H1 (cell line): ENCODE data around the gene TBX18. TPM values are rescaled to one million over a fixed set of nuclear protein-coding genes. Genes with fewer than 3 reads are reported as not detected.

ENCODE experiments used
- CTBP2 ChIP-seq: IDR thresholded peaks from 2 replicates; pipeline ENCODE4 v1.7.0; 2011; ENCODE audit warnings: borderline replicate concordance, mild to moderate bottlenecking, moderate library complexity, mixed read lengths, low read length; ENCODE audit not compliant: insufficient read depth, insufficient read length
- GTF2F1 ChIP-seq: IDR thresholded peaks from 2 replicates; pipeline ENCODE4 v1.6.1; 2012; ENCODE audit warnings: low read depth, low read length, improper control_type of control experiment, borderline replicate concordance
- HDAC6 ChIP-seq: IDR thresholded peaks from one replicate; pipeline ENCODE4 v1.7.1; 2012; ENCODE audit warnings: low read depth, mild to moderate bottlenecking, inconsistent platforms, low read length, moderate library complexity
- POLR2AphosphoS5 ChIP-seq: IDR thresholded peaks from 2 replicates; pipeline ENCODE4 v1.6.1; 2011; ENCODE audit warnings: low read depth, low read length
- SAP30 ChIP-seq: fragments of 300-600 bp; sonication (generic); IDR thresholded peaks from 2 replicates; pipeline ENCODE4 v1.7.1; 2012; ENCODE audit warnings: low read length, moderate library complexity, mild to moderate bottlenecking, inconsistent platforms; ENCODE audit not compliant: insufficient read depth, insufficient replicate concordance
- SIX5 ChIP-seq: IDR thresholded peaks from 2 replicates; pipeline ENCODE4 v1.6.1; 2011; ENCODE audit warnings: mild to moderate bottlenecking, low read depth, low read length
- TBP ChIP-seq: IDR thresholded peaks from 2 replicates; pipeline ENCODE4 v1.6.1; 2011; ENCODE audit warnings: low read depth, low read length, improper control_type of control experiment
- TCF12 ChIP-seq: IDR thresholded peaks from 2 replicates; pipeline ENCODE4 v1.6.1; 2011; ENCODE audit warnings: low read depth, mild to moderate bottlenecking, low read length
- YY1 ChIP-seq: IDR thresholded peaks from 2 replicates; pipeline ENCODE4 v1.6.1; 2011; ENCODE audit warnings: low read depth, mild to moderate bottlenecking, low read length
- polyA plus RNA-seq, 7 experiments: library from polyadenylated mRNA; depleted of rRNA in 3 of 7; stranded (reverse) in 5 of 7; unstranded in 2 of 7; fragments of >200 nt in 5 of 7; fragments of 200-250 nt in 2 of 7; gene quantifications; 1 replicate in 5 of 7; 2 replicates in 1 of 7; 4 replicates in 1 of 7; pipeline versions ENCODE4 v1.2.1 to v1.2.3, GENCODE V29; 2011 to 2013; ENCODE audit warnings: missing spikeins in 2 of 7, mixed read lengths in 2 of 7
- total RNA-seq: library from RNA; stranded (reverse); fragmentation: NEBNext Ultra II Directional; extraction: Animal tissue kit (Norgen Biotek cat#: 25700); gene quantifications from 2 replicates; pipeline ENCODE4 v1.2.1, GENCODE V29; 2021
- TF ChIP-seq, protein P1 (sequence below): fragments of 300-600 bp; sonication (generic); IDR thresholded peaks from 2 replicates; pipeline ENCODE4 v1.7.1; 2012; ENCODE audit warnings: low read length, moderate library complexity, mild to moderate bottlenecking, inconsistent platforms; ENCODE audit not compliant: insufficient replicate concordance
- TF ChIP-seq, protein P2 (sequence below): IDR thresholded peaks from 2 replicates; pipeline ENCODE4 v1.6.1; 2011; ENCODE audit warnings: low read length, improper control_type of control experiment

Gene TBX18
- total and polyA plus RNA-seq, 2 of the 8 experiments (the other 6 are each of a cell fraction or from before 2014, with no cell fraction given) = 0.02 TPM; not detected in 1

DNA sequence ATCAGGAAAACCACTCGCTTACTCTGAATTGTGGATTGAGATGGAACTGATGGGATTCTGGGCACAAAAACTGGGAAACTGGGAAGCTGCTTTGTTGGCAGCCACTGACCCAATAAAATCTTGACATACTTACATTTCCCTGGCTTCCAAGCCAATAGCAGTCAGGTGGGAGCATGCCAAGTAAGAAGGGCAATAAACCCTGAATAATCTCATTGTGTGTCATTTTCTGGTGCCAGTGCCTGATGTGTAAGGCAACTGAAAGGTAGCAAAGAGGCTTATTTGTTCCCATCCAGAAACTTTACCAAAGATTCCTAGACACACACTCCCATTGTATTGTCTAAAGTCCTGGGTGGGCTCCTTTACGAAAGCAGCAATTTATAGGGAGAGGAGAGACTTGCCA lies 93.2 kb downstream of the TBX18 start (continued):
- TF ChIP-seq, protein P1, sequence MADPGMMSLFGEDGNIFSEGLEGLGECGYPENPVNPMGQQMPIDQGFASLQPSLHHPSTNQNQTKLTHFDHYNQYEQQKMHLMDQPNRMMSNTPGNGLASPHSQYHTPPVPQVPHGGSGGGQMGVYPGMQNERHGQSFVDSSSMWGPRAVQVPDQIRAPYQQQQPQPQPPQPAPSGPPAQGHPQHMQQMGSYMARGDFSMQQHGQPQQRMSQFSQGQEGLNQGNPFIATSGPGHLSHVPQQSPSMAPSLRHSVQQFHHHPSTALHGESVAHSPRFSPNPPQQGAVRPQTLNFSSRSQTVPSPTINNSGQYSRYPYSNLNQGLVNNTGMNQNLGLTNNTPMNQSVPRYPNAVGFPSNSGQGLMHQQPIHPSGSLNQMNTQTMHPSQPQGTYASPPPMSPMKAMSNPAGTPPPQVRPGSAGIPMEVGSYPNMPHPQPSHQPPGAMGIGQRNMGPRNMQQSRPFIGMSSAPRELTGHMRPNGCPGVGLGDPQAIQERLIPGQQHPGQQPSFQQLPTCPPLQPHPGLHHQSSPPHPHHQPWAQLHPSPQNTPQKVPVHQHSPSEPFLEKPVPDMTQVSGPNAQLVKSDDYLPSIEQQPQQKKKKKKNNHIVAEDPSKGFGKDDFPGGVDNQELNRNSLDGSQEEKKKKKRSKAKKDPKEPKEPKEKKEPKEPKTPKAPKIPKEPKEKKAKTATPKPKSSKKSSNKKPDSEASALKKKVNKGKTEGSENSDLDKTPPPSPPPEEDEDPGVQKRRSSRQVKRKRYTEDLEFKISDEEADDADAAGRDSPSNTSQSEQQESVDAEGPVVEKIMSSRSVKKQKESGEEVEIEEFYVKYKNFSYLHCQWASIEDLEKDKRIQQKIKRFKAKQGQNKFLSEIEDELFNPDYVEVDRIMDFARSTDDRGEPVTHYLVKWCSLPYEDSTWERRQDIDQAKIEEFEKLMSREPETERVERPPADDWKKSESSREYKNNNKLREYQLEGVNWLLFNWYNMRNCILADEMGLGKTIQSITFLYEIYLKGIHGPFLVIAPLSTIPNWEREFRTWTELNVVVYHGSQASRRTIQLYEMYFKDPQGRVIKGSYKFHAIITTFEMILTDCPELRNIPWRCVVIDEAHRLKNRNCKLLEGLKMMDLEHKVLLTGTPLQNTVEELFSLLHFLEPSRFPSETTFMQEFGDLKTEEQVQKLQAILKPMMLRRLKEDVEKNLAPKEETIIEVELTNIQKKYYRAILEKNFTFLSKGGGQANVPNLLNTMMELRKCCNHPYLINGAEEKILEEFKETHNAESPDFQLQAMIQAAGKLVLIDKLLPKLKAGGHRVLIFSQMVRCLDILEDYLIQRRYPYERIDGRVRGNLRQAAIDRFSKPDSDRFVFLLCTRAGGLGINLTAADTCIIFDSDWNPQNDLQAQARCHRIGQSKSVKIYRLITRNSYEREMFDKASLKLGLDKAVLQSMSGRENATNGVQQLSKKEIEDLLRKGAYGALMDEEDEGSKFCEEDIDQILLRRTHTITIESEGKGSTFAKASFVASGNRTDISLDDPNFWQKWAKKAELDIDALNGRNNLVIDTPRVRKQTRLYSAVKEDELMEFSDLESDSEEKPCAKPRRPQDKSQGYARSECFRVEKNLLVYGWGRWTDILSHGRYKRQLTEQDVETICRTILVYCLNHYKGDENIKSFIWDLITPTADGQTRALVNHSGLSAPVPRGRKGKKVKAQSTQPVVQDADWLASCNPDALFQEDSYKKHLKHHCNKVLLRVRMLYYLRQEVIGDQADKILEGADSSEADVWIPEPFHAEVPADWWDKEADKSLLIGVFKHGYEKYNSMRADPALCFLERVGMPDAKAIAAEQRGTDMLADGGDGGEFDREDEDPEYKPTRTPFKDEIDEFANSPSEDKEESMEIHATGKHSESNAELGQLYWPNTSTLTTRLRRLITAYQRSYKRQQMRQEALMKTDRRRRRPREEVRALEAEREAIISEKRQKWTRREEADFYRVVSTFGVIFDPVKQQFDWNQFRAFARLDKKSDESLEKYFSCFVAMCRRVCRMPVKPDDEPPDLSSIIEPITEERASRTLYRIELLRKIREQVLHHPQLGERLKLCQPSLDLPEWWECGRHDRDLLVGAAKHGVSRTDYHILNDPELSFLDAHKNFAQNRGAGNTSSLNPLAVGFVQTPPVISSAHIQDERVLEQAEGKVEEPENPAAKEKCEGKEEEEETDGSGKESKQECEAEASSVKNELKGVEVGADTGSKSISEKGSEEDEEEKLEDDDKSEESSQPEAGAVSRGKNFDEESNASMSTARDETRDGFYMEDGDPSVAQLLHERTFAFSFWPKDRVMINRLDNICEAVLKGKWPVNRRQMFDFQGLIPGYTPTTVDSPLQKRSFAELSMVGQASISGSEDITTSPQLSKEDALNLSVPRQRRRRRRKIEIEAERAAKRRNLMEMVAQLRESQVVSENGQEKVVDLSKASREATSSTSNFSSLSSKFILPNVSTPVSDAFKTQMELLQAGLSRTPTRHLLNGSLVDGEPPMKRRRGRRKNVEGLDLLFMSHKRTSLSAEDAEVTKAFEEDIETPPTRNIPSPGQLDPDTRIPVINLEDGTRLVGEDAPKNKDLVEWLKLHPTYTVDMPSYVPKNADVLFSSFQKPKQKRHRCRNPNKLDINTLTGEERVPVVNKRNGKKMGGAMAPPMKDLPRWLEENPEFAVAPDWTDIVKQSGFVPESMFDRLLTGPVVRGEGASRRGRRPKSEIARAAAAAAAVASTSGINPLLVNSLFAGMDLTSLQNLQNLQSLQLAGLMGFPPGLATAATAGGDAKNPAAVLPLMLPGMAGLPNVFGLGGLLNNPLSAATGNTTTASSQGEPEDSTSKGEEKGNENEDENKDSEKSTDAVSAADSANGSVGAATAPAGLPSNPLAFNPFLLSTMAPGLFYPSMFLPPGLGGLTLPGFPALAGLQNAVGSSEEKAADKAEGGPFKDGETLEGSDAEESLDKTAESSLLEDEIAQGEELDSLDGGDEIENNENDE = no peak
- TF ChIP-seq, protein P2, sequence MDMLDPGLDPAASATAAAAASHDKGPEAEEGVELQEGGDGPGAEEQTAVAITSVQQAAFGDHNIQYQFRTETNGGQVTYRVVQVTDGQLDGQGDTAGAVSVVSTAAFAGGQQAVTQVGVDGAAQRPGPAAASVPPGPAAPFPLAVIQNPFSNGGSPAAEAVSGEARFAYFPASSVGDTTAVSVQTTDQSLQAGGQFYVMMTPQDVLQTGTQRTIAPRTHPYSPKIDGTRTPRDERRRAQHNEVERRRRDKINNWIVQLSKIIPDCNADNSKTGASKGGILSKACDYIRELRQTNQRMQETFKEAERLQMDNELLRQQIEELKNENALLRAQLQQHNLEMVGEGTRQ = no peak
- TF ChIP-seq SAP30 = no peak
- no peak for TF ChIP-seq GTF2F1
- no peak for TF ChIP-seq POLR2AphosphoS5
- TF ChIP-seq SIX5 = no peak
- no peak for TF ChIP-seq TCF12
- no peak for TF ChIP-seq CTBP2
- no peak for TF ChIP-seq TBP
- TF ChIP-seq HDAC6 = no peak
- TF ChIP-seq YY1 = no peak
